ENCODE data around the gene UBAP2.
"Not testable (repeated sequence)": the region's sequence is repeated elsewhere in the genome, so short reads cannot be mapped to it uniquely, and the experiment has no call there.

UBAP2 gene

GRCh38 chr9:34047864-34048726 lies 592 bp downstream of the UBAP2 start:
- peak; percentile 36 for DNase-seq

- peak; percentile 40 for DNase-seq
Observed at GRCh38 chr9:34046784-34047379, 1.8 kb downstream of the UBAP2 start.

GRCh38 chr9:34045903-34046302 lies 2.8 kb downstream of the UBAP2 start:
- DNase-seq = no peak

- DNase-seq = not testable (repeated sequence)
Observed at GRCh38 chr9:34042074-34042473, 6.6 kb downstream of the UBAP2 start.

DNA sequence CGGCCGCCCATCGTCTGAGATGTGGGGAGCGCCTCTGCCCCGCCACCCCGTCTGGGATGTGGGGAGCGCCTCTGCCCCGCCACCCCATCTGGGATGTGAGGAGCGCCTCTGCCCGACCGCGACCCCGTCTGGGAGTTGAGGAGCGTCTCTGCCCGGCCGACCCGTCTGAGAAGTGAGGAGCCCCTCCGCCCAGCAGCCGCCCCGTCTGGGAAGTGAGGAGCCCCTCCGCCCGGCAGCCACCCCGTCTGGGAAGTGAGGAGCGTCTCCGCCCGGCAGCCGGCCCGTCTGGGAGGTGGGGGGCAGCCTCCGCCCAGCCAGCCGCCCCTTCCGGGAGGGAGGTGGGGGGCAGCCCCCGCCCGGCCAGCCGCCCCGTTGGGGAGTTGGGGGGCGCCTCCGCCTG lies 9.8 kb downstream of the UBAP2 start:
- DNase-seq = not testable (repeated sequence)

DNA sequence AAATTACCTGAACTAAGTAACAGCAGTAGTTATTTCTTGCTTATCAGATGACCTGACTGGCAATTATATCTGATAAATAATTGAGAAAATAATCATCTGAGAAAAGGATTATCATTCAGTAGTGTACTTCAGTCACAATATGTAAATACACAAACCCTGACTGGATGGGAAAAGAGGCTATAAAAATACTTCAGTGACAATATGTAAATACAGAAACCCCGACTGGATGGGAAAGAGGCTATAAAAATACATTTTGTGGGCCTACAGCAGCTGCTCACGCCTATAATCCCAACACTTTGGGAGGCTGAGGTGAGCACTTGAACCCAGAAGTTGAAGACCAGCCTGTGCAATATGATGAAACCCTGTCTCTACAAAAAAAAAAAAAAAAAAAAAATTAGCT lies 11.1 kb downstream of the UBAP2 start:
- no peak for DNase-seq

DNA sequence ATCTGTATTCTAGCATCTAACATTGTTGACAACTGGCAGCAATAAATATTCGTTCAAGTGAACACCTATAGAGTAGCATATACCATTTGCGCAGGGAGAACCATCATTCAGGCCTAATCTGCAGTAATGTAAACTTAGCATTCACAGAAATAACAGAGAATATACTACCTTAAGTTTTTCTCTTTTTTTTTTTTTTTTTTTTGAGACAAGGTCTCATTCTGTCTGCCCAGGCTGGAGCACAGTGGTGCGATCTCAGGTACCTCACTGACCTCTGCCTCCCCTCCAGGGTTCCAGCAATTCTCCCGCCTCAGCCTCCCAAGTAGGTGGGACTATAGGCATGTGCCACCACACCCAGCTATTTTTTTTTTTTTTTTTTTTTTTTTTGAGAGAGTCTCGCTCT lies 12.1 kb downstream of the UBAP2 start:
- no peak for DNase-seq

DNA sequence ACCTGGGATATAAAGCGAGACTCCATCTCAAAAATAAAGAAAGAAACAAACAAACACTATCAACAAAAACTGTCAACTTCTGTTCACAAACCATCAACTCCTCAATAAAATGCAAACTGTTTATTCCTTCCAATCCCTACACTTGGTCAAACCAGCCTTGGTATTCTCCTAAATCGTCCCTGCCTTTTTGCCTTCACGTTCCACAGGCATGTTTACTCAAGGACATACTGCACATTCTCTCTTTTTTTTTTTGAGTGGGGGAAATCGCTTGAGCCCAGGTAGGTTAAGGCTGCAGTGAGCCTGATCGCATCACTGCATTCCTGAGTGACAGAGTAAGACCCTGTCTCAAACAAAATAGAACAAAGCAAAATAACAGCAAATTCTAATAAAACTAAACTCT lies 13.0 kb downstream of the UBAP2 start:
- no peak for DNase-seq

GRCh38 chr9:34034698-34035065 lies 14.0 kb downstream of the UBAP2 start:
- no peak for DNase-seq

DNA sequence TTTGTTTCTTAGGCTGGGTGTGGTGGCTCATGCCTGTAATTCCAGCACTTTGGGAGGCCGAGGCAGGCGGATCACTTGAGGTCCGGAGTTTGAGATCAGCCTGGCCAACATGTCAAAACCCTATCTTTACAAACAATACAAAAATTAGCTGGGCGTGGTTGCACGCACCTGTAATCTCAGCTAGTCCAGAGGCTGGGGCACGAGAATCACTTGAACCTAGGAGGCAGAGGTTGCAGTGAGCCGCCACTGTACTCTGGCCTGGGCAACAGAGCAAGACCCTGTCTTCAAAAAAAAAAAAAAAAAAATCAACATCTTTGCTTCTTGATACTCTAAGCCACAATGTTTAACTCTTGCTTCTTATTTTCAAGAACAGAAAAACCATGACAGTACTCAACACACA lies 16.1 kb downstream of the UBAP2 start:
- DNase-seq = no peak

GRCh38 chr9:34027845-34028574 lies 20.7 kb downstream of the UBAP2 start:
- DNase-seq = no peak

- no peak for DNase-seq
Observed at GRCh38 chr9:34025811-34026210, 22.9 kb downstream of the UBAP2 start.

- DNase-seq = no peak
Observed at GRCh38 chr9:34025062-34025461, 23.6 kb downstream of the UBAP2 start.

GRCh38 chr9:34024476-34024875 lies 24.2 kb downstream of the UBAP2 start:
- not testable (repeated sequence) for DNase-seq

DNA sequence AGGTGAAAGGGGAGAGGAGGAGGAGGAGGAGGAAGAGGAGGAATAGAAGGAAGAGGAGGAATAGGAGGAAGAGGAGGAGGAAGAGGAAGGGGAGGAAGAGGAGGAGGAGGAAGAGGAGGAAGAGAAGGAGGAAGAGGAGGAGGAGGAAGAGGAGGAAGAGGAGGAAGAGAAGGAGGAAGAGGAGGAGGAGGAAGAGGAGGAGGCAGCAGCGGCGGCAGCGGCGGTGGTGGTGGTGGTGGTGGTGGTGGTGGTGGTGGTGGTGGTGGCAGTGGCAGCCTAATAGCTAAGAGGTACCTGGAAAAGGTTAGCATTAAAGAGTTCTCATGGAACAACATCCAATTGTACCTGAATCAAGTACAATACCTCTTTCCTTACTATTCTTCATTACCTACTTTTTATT lies 32.5 kb downstream of the UBAP2 start:
- no peak for DNase-seq

DNA sequence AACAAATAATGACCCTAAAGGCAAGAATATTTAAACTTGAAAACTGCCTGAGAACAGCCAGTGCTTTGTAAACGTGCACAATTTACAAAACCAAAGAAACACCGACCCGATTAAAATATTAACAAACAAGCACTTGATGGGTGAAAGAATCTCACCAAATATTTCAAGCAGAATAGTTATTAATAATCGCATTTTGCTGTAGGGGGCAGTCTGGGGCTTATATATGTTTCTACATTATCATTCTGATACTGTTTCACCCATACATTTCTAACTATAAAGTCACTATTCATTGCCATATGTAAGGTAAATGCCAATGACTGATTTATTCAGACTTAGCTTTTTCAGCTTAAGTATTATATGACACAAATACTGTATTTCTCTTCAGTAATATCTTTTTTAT lies 37.7 kb downstream of the UBAP2 start:
- DNase-seq = peak; percentile 17

DNA sequence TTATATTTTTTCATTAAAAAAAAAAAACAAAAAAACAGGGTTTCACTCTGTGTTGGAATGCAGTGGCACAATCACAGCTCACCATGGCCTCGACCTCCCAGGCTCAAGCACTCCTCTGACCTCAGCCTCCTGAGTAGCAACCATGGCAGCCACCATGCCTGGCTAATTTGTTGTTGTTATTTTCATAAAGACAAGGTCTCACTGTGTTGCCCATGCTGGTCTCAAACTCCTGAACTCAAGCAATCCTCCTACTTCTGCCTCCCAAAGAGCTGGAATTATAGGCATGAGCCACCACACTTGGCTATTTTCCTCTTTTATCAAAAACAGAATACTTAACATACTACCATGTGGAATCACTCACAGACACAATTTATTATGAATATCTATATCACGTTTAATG lies 46.7 kb downstream of the UBAP2 start:
- no peak for DNase-seq

DNA sequence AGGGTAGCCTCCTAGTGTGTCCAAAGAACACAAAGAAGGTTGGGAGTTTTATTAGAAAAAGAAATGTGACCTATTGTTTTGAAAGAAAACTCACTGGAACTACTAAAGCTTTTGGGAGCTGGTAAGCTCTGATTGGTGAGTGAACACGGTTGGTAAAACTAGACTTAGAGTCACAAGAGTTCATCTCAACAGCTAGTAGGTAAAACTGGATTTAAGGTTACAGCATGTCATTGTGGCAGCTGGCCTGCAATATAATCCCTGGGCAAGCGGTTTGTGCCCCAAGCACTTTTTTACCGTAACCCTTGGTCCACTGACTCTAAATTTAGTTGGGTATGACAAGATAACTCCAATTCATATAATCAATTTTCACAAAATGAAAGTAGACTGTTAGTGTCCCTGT lies 47.4 kb downstream of the UBAP2 start:
- no peak for DNase-seq

DNA sequence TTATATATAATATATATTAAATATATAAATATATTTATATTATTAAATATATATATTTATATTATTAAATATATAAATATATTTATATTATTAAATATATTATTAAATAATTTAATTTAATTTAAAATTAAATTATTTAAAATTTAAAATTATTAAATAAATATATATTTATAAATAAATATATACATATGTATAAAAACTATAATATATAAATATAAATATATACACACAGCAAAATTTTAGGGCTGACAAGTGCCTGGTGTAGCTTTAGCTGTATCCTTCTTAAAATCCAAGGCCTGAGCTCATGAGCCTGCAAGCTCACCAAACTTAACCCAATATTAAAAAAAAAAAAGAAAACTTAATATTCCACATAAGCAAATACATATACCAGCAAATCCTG lies 53.2 kb downstream of the UBAP2 start:
- DNase-seq = no peak

DNA sequence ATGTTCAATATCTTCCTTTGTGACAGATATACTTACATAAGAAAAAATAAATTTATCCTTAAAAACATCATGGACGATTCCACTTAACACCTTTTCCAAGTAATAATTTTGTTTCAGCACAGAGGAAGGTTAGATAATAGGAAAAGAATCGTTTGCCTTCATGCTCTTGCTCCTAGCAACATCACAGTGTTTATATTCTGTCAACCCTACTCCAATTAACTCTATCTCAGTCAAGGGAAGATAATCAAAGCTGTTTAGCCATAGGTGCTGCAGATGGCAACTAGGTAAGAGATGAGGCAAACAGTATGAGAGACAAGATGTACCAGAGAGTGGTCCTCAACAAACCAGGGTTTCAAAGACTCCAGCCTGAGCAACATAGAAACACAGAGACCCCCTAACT lies 55.6 kb downstream of the UBAP2 start:
- DNase-seq = no peak

DNA sequence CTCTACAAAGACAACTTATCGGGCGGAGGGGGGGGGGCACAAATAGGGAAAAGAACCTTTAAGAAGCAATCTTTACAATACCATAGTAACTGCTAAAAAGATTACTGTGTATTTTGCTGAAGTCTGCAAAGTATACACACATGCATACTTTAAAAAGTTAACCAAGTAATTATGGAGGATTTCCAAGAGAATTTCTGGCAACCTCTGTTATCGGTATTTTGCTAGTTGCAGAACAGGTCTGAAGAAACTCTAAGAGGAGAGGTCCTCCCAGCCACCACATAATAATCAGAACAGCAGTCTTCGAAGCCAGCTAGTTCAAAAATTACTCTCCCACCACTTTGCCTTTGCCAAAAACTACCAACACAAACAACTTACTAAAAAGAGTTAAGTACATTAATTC lies 56.1 kb downstream of the UBAP2 start:
- no peak for DNase-seq

- DNase-seq = no peak
Observed at GRCh38 chr9:33988219-33988890, 60.3 kb downstream of the UBAP2 start.

GRCh38 chr9:33976414-33976813 lies 72.3 kb downstream of the UBAP2 start:
- DNase-seq = no peak

Measured in EL (cell line).